Measurements from ENCODE around the gene PCDHGA2.
A peak's percentile ranks its signal among the peaks of the same experiment; 100 is the strongest.
"Not testable (repeated sequence)": the region's sequence is repeated elsewhere in the genome, so short reads cannot be mapped to it uniquely, and the experiment has no call there.

PCDHGA2 gene

DNA sequence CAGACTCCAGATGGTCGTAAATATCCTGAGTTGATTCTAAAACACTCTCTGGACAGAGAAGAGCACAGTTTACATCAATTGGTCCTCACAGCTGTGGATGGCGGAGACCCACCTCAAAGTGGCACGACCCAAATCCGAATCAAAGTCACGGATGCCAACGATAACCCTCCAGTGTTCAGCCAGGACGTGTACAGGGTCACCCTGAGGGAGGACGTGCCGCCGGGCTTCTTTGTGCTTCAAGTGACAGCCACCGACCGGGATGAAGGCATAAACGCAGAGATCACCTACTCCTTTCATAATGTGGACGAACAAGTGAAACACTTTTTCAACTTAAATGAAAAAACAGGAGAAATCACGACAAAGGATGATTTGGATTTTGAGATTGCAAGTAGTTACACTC, 22.1 kb downstream of the PCDHGA2 start:
- peaks cover 59% of the 10 kb centered on the region for H3K9me3 Mint-ChIP-seq
- no peak for DNase-seq

DNA sequence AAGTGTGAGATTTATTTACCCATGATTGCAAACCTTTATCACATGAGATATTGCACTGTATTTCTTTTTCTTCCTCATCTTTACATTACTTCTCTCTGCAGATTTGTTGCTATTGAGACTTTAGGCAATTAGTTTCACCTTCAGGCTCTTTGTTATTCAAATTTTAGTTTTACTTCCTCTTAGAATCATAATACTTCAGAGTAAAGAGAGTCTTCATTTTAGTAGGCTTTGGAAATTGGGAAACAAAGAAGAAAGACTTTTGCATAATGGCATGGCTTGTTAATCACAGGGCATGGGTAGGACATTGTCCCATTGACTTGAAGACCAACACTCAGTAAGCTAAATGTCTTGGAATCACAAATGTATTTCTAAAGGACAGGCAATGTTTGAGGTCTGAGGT, 24.2 kb downstream of the PCDHGA2 start:
- no peak overlapping the region for H3K27ac Mint-ChIP-seq
- H3K9me3 Mint-ChIP-seq = peaks cover 52% of the 10 kb centered on the region
- H3K4me1 Mint-ChIP-seq = peaks cover 2% of the 10 kb centered on the region
- H3K36me3 Mint-ChIP-seq (ENCODE audit: low read depth) = peaks cover 38% of the 10 kb centered on the region
- DNase-seq = no peak
- H3K27me3 Mint-ChIP-seq = peaks cover 71% of the 10 kb centered on the region
- H3K4me3 Mint-ChIP-seq = no peak overlapping the region
- ATAC-seq = no peak

More for the DNA sequence above, 22.1 kb downstream of the PCDHGA2 start:
- H3K36me3 Mint-ChIP-seq (ENCODE audit: low read depth) = peaks cover 41% of the 10 kb centered on the region
- no peak for ATAC-seq
- H3K27ac Mint-ChIP-seq = no peak overlapping the region
- peaks cover 2% of the 10 kb centered on the region for H3K4me1 Mint-ChIP-seq
- H3K27me3 Mint-ChIP-seq = peaks cover 75% of the 10 kb centered on the region
- H3K4me3 Mint-ChIP-seq = no peak overlapping the region

DNA sequence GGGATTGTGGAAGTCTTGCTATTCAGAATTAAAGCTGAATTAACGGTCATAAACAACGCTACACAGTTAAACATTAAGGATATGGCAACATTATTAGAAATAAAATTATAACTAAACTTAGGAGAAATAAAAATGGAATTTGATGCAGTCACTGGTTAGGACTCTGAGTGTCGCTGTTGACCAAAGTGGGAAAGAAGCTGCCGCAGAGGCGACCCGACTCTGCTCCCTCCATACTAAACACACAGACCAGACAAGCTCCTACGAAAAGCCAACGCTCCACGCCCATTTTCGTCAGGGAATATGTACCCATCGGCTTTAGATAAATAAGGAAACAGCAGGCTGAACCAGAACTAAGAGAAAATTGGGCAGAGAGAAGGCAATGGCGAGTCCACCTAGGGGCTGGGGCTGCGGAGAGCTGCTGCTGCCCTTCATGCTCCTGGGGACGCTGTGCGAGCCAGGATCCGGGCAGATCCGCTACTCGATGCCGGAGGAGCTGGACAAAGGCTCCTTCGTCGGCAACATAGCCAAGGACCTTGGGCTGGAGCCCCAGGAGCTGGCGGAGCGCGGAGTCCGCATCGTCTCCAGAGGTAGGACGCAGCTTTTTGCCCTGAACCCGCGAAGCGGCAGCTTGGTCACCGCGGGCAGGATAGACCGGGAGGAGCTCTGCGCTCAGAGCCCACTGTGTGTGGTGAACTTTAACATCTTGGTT, 25.5 kb downstream of the PCDHGA2 start, which contains the start of gene PCDHGA5:
Gene PCDHGA5 (plus strand): TSS at position 211 of the 709 bp plus-strand sequence. CDS start 169 bp downstream, at position 380.
- H3K36me3 Mint-ChIP-seq (ENCODE audit: low read depth) = peaks cover 38% of the 10 kb centered on the region
- no peak within 1 kb of the TSS for H3K4me3 Mint-ChIP-seq
- peaks cover 70% of the 10 kb centered on the region for H3K27me3 Mint-ChIP-seq
- H3K27ac Mint-ChIP-seq = no peak within 1 kb of the TSS
- ATAC-seq (no peak), DNase-seq (no peak)
- peaks cover 48% of the 10 kb centered on the region for H3K9me3 Mint-ChIP-seq
- peaks cover 2% of the 10 kb centered on the region for H3K4me1 Mint-ChIP-seq

DNA sequence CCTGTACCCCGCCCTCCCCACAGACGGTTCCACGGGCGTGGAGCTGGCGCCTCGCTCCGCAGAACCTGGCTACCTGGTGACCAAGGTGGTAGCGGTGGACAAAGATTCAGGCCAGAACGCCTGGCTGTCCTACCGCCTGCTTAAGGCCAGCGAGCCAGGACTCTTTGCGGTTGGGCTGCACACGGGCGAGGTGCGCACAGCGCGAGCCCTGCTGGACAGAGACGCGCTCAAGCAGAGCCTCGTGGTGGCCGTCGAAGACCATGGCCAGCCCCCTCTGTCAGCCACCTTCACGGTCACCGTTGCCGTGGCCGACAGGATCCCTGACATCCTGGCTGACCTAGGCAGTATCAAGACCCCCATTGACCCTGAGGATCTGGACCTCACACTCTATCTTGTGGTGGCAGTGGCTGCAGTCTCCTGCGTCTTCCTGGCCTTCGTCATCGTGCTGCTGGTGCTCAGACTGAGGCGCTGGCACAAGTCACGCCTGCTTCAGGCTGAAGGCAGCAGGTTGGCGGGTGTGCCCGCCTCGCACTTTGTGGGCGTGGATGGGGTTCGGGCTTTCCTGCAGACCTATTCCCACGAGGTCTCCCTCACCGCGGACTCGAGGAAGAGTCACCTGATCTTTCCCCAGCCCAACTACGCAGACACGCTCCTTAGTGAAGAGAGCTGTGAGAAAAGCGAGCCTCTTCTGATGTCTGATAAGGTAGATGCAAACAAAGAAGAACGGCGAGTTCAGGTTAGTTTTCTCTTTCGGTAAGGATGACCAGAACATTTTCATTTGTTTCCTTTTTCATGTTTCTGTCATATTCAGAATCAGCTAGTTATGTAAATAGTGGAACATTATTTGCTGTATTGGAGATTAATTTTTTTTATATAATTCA, 27.7 kb downstream of the PCDHGA2 start:
- Mint-ChIP-seq H3K27ac (no peak overlapping the region), H3K4me3 (no peak overlapping the region), H3K9me3 (peaks cover 49% of the 10 kb centered on the region), H3K27me3 (peaks cover 75% of the 10 kb centered on the region), H3K36me3 (ENCODE audit: low read depth) (peaks cover 34% of the 10 kb centered on the region), H3K4me1 (peaks cover 2% of the 10 kb centered on the region)
- no peak for DNase-seq
- ATAC-seq = no peak

DNA sequence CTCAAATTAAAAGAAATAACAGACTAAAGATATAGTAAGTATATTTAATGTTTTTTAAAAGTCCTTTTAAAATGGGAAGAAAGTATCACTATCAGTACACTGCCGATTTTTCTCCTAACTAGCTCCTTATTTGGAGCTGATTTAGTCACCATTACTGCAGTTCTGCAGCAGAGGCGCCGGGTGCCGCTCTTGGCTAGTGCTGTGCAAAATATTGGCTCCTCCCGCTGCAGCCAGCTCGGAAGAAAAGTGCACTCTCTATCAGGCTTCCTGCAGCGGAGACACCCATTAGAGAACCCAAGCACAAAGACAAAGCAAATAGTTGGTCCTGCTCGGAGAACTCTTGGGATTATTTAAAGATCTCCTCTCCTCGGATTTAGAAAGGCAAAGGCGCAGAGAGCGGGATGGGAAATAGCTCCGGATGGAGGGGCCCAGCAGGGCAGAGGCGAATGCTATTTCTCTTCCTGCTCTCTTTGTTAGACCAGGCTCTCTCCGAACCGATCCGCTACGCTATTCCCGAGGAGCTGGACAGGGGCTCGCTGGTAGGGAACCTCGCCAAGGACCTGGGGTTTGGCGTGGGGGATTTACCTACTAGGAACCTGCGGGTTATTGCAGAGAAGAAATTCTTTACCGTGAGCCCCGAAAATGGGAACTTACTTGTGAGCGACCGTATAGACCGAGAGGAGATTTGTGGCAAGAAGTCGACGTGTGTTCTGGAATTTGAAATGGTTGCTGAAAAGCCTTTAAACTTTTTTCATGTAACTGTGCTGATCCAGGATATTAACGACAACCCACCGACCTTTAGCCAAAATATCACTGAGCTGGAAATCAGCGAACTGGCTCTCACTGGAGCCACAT, 31.7 kb downstream of the PCDHGA2 start, which contains the start of gene PCDHGB3:
Gene PCDHGB3 (plus strand): TSS at position 249 of the 855 bp plus-strand sequence. CDS start 153 bp downstream, at position 402.
- Mint-ChIP-seq H3K4me1 (peaks cover 2% of the 10 kb centered on the region), H3K9me3 (peaks cover 43% of the 10 kb centered on the region), H3K27ac (no peak within 1 kb of the TSS), H3K36me3 (ENCODE audit: low read depth) (peaks cover 32% of the 10 kb centered on the region), H3K27me3 (peaks cover 74% of the 10 kb centered on the region), H3K4me3 (peak within 1 kb of the TSS; percentile 62)
- peak; percentile 13 for DNase-seq
- peak; percentile 43 for ATAC-seq

DNA sequence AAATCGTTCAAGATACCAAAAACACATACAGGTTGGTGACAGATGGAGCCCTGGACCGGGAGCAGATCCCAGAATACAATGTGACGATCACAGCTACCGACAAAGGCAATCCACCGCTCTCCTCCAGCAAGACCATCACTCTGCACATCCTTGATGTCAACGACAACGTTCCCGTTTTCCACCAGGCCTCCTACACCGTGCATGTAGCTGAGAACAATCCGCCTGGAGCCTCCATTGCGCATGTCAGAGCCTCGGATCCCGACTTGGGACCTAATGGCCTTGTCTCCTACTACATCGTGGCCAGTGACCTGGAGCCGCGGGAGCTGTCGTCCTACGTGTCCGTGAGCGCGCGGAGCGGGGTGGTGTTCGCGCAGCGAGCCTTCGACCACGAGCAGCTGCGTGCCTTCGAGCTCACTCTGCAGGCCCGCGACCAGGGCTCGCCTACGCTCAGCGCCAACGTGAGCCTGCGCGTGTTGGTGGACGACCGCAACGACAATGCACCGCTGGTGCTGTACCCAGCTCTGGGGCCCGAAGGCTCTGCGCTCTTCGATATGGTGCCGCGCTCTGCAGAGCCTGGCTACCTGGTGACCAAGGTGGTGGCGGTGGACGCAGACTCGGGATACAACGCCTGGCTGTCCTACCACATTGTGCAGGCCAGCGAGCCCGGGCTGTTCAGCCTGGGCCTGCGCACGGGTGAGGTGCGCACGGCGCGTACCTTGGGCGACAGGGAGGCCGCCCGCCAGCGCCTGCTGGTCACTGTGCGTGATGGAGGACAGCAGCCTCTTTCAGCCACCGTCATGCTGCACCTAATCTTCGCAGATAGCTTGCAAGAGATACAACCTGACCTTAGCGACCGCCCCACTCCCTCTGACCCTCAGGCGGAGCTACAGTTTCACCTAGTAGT, 33.3 kb downstream of the PCDHGA2 start:
- H3K36me3 Mint-ChIP-seq (ENCODE audit: low read depth) = peaks cover 30% of the 10 kb centered on the region
- H3K4me1 Mint-ChIP-seq = peaks cover 2% of the 10 kb centered on the region
- H3K4me3 Mint-ChIP-seq = no peak overlapping the region
- DNase-seq (no peak), ATAC-seq (no peak)
- no peak overlapping the region for H3K27ac Mint-ChIP-seq
- H3K27me3 Mint-ChIP-seq = peaks cover 70% of the 10 kb centered on the region
- H3K9me3 Mint-ChIP-seq = peaks cover 45% of the 10 kb centered on the region

DNA sequence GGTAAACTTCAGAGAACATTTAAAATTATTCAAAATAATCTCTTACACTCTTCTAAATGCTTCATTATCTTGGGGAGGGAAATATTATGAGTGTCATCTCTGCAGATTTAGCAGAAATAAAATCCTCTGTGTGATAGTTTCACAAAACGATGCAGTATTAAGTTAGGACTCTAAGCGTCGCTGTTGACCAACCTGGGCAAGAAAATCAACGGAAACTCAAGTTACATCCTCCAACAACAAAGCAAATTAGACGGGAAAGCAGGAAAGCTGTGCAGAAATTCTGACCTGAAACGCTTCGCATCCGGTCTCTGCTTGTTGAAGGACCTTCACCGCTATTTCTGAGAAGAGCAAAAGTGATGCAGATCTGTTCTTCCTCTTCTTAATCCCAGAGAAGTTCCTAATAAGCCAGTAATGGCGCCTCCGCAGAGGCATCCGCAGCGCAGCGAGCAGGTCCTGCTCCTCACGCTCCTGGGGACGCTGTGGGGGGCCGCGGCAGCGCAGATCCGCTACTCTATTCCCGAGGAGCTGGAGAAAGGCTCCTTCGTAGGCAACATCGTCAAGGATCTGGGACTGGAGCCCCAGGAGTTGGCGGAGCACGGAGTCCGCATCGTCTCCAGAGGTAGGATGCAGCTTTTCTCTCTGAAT, 35.2 kb downstream of the PCDHGA2 start, which contains the start of gene PCDHGA6:
Gene PCDHGA6 (plus strand): TSS at position 219 of the 645 bp plus-strand sequence. CDS start 193 bp downstream, at position 412.
- H3K27me3 Mint-ChIP-seq = peaks cover 65% of the 10 kb centered on the region
- peaks cover 33% of the 10 kb centered on the region for H3K36me3 Mint-ChIP-seq (ENCODE audit: low read depth)
- ATAC-seq (no peak), DNase-seq (no peak)
- peaks cover 48% of the 10 kb centered on the region for H3K9me3 Mint-ChIP-seq
- no peak within 1 kb of the TSS for H3K4me3 Mint-ChIP-seq
- peaks cover 2% of the 10 kb centered on the region for H3K4me1 Mint-ChIP-seq
- no peak within 1 kb of the TSS for H3K27ac Mint-ChIP-seq

DNA sequence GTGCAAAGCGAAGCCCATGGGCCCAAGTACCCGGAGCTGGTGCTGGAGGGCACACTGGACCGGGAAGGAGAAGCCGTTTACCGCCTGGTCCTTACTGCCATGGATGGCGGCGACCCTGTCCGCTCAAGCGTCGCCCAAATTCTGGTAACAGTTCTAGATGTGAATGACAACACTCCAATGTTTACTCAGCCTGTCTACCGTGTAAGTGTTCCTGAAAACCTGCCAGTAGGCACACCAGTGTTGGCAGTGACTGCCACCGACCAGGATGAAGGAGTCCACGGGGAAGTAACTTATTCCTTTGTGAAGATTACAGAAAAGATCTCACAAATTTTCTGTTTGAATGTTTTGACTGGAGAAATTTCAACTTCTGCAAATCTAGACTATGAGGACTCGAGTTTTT, 36.1 kb downstream of the PCDHGA2 start:
- ATAC-seq (no peak), DNase-seq (no peak)
- Mint-ChIP-seq H3K4me3 (no peak overlapping the region), H3K27ac (no peak overlapping the region), H3K36me3 (ENCODE audit: low read depth) (peaks cover 33% of the 10 kb centered on the region), H3K27me3 (peaks cover 66% of the 10 kb centered on the region), H3K4me1 (peaks cover 2% of the 10 kb centered on the region), H3K9me3 (peaks cover 53% of the 10 kb centered on the region)

DNA sequence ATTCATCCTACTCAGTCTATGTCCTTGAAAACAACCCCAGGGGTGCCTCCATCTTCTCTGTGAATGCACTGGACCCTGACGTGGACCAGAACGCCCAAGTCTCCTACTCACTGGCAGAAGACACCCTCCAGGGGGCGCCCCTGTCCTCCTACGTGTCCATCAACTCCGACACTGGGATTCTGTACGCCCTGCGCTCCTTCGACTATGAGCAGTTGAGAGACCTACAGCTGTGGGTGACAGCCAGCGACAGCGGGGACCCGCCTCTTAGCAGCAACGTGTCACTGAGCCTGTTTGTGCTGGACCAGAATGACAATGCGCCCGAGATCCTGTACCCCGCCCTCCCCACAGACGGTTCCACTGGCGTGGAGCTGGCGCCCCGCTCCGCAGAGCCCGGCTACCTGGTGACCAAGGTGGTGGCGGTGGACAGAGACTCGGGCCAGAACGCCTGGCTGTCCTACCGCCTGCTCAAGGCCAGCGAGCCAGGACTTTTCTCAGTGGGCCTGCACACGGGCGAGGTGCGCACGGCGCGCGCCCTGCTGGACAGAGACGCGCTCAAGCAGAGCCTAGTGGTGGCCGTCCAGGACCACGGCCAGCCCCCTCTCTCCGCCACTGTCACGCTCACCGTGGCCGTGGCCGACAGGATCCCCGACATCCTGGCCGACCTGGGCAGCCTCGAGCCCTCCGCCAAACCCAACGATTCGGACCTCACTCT, 37.0 kb downstream of the PCDHGA2 start:
- DNase-seq = not testable (repeated sequence)
- H3K9me3 Mint-ChIP-seq = peaks cover 52% of the 10 kb centered on the region

DNA sequence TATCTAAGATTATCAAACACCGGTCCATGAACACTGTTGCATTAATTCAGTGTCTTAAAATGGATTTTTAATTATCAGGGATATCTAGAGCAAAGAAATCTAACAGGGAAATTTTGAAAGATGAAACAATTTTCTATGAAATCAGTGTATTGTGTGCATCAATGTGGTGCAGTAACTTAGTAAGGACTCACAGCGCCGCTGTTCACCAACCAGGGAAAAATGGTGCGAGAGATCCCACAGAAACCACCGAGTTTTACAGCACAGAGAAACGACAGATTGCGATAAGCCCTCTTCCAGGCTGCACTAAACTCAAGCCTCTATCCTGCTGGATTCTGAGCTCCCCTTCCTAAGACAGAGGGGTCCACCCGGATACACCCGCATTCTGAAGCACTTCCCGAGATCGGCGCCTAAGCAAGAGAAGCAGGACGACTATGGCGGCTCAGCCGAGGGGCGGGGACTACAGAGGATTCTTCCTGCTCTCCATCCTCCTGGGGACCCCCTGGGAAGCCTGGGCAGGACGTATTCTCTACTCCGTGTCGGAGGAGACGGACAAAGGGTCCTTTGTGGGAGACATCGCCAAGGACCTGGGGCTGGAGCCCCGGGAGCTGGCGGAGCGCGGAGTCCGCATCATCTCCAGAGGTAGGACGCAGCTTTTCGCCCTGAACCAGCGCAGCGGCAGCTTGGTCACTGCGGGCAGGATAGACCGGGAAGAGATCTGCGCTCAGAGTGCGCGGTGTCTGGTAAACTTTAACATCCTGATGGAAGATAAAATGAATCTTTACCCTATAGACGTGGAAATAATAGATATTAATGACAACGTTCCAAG, 44.1 kb downstream of the PCDHGA2 start, which contains the start of gene PCDHGA7:
Gene PCDHGA7 (plus strand): TSS at position 274 of the 826 bp plus-strand sequence. CDS start 158 bp downstream, at position 432.
- no peak for DNase-seq
- no peak for ATAC-seq
- peak within 1 kb of the TSS; percentile 55 for H3K4me3 Mint-ChIP-seq
- peaks cover 18% of the 10 kb centered on the region for H3K36me3 Mint-ChIP-seq (ENCODE audit: low read depth)
- peaks cover 69% of the 10 kb centered on the region for H3K27me3 Mint-ChIP-seq
- no peaks in the 10 kb centered on the region for H3K4me1 Mint-ChIP-seq
- H3K27ac Mint-ChIP-seq = no peak within 1 kb of the TSS
- H3K9me3 Mint-ChIP-seq = peaks cover 54% of the 10 kb centered on the region

More for the DNA sequence above, 37.0 kb downstream of the PCDHGA2 start:
- H3K4me1 Mint-ChIP-seq, H3K4me3 Mint-ChIP-seq, ATAC-seq, H3K27ac Mint-ChIP-seq: not testable (repeated sequence)
- peaks cover 63% of the 10 kb centered on the region for H3K27me3 Mint-ChIP-seq
- H3K36me3 Mint-ChIP-seq (ENCODE audit: low read depth) = peaks cover 33% of the 10 kb centered on the region

DNA sequence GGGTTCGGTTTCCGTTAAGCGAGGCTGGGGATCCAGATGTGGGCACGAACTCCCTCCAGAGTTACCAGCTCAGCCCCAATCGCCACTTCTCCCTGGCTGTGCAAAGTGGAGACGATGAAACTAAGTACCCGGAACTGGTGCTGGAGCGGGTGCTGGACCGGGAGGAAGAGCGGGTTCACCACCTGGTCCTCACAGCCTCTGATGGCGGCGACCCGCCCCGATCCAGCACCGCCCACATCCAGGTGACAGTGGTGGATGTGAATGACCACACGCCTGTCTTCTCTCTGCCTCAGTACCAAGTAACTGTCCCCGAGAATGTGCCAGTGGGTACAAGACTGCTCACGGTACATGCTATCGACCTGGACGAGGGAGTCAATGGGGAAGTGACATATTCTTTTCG, 44.8 kb downstream of the PCDHGA2 start:
- H3K27ac Mint-ChIP-seq = no peak overlapping the region
- no peak overlapping the region for H3K4me3 Mint-ChIP-seq
- H3K4me1 Mint-ChIP-seq = no peaks in the 10 kb centered on the region
- H3K9me3 Mint-ChIP-seq = peaks cover 55% of the 10 kb centered on the region
- ATAC-seq (no peak), DNase-seq (no peak)
- peaks cover 72% of the 10 kb centered on the region for H3K27me3 Mint-ChIP-seq
- peaks cover 20% of the 10 kb centered on the region for H3K36me3 Mint-ChIP-seq (ENCODE audit: low read depth)
